DND-41 (cell line): ENCODE results near the gene PSEN1.

Experiments used
- ATAC-seq: fragments of 200-7000 bp; cut with Tn5 transposase; 3 replicates; pipeline ENCODE4 v1.9.1; 2021; ENCODE audit warnings: low read depth; ENCODE audit not compliant: insufficient read depth
- DNase-seq: peaks from one replicate; pipeline ENCODE4 v3.0.0-alpha.2; 2020
- H2AFZ ChIP-seq: 2 replicates; pipeline ENCODE4 v1.6.0; 2012; ENCODE audit warnings: low read depth, low read length
- H3K27ac ChIP-seq: 2 replicates; pipeline ENCODE4 v1.5.1; 2012; ENCODE audit warnings: low read length, inconsistent platforms
- H3K27me3 ChIP-seq: fragments of 200-600 bp; sonication (generic); 2 replicates; pipeline ENCODE4 v1.6.0; 2012; ENCODE audit warnings: low read length, mild to moderate bottlenecking, inconsistent platforms; ENCODE audit not compliant: insufficient read depth, poor library complexity
- H3K36me3 ChIP-seq: 2 replicates; pipeline ENCODE4 v1.5.1; 2012; ENCODE audit warnings: low read length, inconsistent platforms; ENCODE audit not compliant: insufficient read depth
- H3K4me1 ChIP-seq: 2 replicates; pipeline ENCODE4 v1.5.1; 2012; ENCODE audit warnings: mild to moderate bottlenecking, low read length; ENCODE audit not compliant: insufficient read depth
- H3K4me2 ChIP-seq: 2 replicates; pipeline ENCODE4 v1.6.0; 2012; ENCODE audit warnings: mild to moderate bottlenecking, moderate library complexity, low read length, inconsistent platforms; ENCODE audit not compliant: insufficient read depth
- H3K4me3 ChIP-seq, 2 experiments: fragments of 200-600 bp in 1 of 2; shearing (Covaris generic) in 1 of 2; 2 replicates each; pipeline ENCODE4 v1.5.1; 2012 to 2016; ENCODE audit warnings: inconsistent platforms in 2 of 2, low read length in 2 of 2, mild to moderate bottlenecking in 2 of 2, low read depth in 1 of 2, moderate library complexity in 1 of 2
- H3K79me2 ChIP-seq: 2 replicates; pipeline ENCODE4 v1.6.0; 2012; ENCODE audit warnings: low read length, inconsistent platforms; ENCODE audit not compliant: insufficient read depth
- H3K9ac ChIP-seq: 2 replicates; pipeline ENCODE4 v1.6.0; 2012; ENCODE audit warnings: low read depth, mild to moderate bottlenecking, inconsistent platforms, low read length, moderate library complexity
- H3K9me3 ChIP-seq: 2 replicates; pipeline ENCODE4 v1.5.1; 2012; ENCODE audit warnings: low read length, moderate library complexity, mild to moderate bottlenecking, inconsistent platforms; ENCODE audit not compliant: insufficient read depth, severe bottlenecking
- H4K20me1 ChIP-seq: 2 replicates; pipeline ENCODE4 v1.6.0; 2012; ENCODE audit warnings: low read length; ENCODE audit not compliant: insufficient read depth
- EZH2 ChIP-seq: IDR thresholded peaks from 3 replicates; pipeline ENCODE4 v1.6.1; 2012; ENCODE audit warnings: borderline replicate concordance, low read depth, mild to moderate bottlenecking, moderate library complexity, low read length, inconsistent platforms; ENCODE audit not compliant: severe bottlenecking
- TF ChIP-seq, protein P1 (sequence below): IDR thresholded peaks from 2 replicates; pipeline ENCODE4 v1.5.1; 2012; ENCODE audit warnings: borderline replicate concordance, low read length, moderate library complexity, mild to moderate bottlenecking; ENCODE audit not compliant: poor library complexity, severe bottlenecking; ENCODE audit errors: extremely low read depth

The PSEN1 gene

DNA sequence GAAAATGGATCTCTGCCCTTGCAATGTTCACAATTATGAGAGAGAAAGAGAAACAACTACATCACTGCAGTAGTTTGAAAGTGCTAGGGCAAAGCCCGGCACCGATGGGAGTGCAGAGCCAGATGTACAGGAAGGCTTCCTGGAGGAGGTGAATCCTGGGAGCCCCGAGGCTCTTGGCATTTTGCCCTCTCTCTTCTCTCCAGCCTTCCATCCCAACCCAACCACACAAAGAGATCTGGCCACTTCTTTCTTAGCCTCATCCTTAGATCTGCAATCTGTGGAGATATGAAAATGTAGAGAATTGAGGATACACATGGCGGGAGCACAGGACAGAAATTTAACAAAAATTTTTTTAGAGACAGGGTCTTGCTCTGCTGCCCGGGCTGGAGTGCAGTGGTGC lies 97.7 kb downstream of the PSEN1 start:
- Histone ChIP-seq H3K27ac (no peak overlapping the region), H3K4me1 (no peaks in the 10 kb centered on the region), H3K36me3 (no peaks in the 10 kb centered on the region), H3K79me2 (no peaks in the 10 kb centered on the region), H3K4me3 (no peak overlapping the region), H4K20me1 (no peaks in the 10 kb centered on the region), H3K9ac (no peak overlapping the region), H2AFZ (no peak overlapping the region), H3K9me3 (no peaks in the 10 kb centered on the region), H3K4me2 (no peak overlapping the region), H3K27me3 (peaks cover 8% of the 10 kb centered on the region)
- no peak for TF ChIP-seq EZH2
- TF ChIP-seq, protein P1, sequence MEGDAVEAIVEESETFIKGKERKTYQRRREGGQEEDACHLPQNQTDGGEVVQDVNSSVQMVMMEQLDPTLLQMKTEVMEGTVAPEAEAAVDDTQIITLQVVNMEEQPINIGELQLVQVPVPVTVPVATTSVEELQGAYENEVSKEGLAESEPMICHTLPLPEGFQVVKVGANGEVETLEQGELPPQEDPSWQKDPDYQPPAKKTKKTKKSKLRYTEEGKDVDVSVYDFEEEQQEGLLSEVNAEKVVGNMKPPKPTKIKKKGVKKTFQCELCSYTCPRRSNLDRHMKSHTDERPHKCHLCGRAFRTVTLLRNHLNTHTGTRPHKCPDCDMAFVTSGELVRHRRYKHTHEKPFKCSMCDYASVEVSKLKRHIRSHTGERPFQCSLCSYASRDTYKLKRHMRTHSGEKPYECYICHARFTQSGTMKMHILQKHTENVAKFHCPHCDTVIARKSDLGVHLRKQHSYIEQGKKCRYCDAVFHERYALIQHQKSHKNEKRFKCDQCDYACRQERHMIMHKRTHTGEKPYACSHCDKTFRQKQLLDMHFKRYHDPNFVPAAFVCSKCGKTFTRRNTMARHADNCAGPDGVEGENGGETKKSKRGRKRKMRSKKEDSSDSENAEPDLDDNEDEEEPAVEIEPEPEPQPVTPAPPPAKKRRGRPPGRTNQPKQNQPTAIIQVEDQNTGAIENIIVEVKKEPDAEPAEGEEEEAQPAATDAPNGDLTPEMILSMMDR = no peak
- no peak for ATAC-seq
- no peak for DNase-seq

DNA sequence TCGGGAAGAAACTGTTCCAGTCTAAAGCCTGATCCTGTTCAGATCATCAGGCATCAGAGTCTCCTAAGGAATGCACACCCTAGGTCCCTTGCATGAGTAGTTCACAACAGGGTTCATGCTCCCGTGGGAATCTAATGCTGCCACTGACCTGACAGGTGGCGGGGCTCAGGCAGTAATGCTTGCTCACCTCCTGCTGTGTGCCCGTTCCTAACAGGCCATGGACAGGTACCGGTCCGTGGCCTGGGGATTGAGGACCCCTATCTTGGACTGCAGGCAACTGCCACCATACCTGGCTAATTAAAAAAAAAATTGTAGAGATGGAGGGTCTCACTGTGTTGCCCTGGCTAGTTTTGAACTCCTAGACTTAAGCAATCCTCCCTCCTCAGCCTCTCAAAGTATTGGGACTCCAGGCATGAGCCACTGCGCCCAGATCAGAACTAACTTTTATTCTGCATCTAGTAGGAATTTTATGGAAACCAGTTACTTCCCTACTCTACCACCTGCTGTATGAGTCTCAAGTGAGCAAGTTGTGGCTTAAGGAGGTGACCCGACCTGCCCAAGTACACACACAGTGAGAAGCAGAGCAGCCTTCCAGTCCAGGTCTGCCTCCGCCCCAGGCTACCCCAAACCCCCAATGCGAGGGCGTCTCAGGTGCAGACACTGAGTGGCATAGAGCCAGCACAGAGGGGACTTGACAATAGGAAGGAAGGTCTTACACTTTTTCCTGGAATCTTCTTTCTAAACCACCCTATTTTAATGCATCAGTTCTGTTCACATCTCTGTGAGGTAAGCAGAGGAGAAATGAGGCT lies 98.5 kb downstream of the PSEN1 start:
- no peak overlapping the region for H3K4me2 ChIP-seq
- peaks cover 8% of the 10 kb centered on the region for H3K27me3 ChIP-seq
- no peak overlapping the region for H2AFZ ChIP-seq
- no peaks in the 10 kb centered on the region for H3K9me3 ChIP-seq
- no peak overlapping the region for H3K27ac ChIP-seq
- no peaks in the 10 kb centered on the region for H3K36me3 ChIP-seq
- no peaks in the 10 kb centered on the region for H4K20me1 ChIP-seq
- DNase-seq (no peak), ATAC-seq (no peak)
- no peaks in the 10 kb centered on the region for H3K79me2 ChIP-seq
- no peaks in the 10 kb centered on the region for H3K4me1 ChIP-seq
- no peak overlapping the region for H3K9ac ChIP-seq
- TF ChIP-seq, protein P1 = no peak
- no peak overlapping the region for H3K4me3 ChIP-seq

DNA sequence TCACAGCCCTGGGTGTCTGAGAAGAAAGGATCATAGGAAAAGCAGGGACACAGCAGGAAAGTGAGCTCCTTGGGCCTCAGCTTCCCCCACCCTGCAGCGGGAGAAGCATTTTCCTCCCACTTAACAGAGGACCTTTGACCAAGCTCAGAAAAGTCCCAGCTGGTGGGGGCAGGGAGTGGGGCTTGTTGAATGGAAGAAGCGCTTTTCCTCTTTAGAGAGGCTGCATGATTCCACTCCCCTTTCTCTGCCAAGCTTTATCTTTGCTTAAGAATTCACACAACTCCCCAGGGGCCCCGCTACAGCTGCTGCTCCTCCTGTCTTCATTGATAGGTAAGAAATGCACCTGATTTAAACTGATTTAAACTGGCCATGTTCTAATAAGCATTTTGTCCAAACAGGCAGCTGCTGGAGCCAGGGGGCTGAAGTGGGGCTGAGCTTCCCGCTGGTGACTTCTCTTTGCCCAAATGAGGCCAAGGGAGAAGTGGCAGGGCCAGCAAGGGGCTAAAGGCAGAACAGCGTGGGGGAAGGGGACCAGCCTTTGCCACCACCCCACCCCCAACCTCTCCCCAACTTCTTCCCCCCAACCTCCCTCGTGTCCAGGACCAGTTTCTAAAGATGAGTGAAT lies 99.3 kb downstream of the PSEN1 start:
- Histone ChIP-seq H3K4me2 (no peak overlapping the region), H2AFZ (no peak overlapping the region), H3K4me1 (no peaks in the 10 kb centered on the region), H3K27me3 (peaks cover 8% of the 10 kb centered on the region), H3K9me3 (no peaks in the 10 kb centered on the region), H3K36me3 (no peaks in the 10 kb centered on the region), H3K9ac (no peak overlapping the region), H4K20me1 (no peaks in the 10 kb centered on the region), H3K4me3 (no peak overlapping the region), H3K27ac (no peak overlapping the region), H3K79me2 (no peaks in the 10 kb centered on the region)
- DNase-seq (no peak), ATAC-seq (no peak)
- no peak for TF ChIP-seq EZH2
- TF ChIP-seq, protein P1 = no peak
